GM12801 (cell line): ENCODE measurements around the gene AXIN1.

Experiments used
- TF ChIP-seq, protein P1 (sequence below): IDR thresholded peaks from one replicate; pipeline ENCODE4 v1.5.1; 2011; ENCODE audit warnings: control low read depth; ENCODE audit not compliant: insufficient read length; ENCODE audit errors: extremely low read depth

AXIN1 gene

DNA sequence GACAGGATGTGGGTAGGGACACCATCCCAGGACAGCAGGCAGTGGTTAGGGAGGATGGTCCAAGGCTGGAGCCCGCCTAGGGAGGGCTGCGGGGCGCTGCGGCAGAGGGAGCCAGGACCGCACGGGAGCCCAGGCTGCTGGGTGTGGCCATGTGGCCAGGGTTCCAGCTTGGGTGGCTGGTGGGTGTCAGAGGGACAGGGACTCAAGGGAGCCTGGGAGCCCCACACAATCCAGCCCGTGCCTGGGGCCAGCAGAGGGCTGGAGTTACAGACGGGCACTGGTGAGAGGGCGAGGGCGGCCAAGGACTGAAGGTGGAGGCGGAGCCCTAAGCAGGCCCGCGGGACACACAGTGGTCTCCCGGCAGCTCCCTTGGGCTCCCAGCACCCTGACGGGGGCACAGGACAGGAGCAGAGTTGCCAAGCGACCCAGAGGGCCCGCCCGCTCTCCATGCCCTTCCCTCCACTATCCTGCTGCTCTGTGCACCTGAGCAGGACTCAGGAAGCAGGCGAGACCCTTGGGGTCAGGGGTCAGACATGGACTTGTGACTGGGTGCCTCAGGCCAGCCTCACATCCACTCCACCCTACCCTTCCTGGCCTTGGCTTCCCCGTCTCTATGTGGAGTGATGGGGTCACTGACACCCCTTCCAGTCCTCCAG, 10.7 kb upstream of the AXIN1 start:
- TF ChIP-seq, protein P1, sequence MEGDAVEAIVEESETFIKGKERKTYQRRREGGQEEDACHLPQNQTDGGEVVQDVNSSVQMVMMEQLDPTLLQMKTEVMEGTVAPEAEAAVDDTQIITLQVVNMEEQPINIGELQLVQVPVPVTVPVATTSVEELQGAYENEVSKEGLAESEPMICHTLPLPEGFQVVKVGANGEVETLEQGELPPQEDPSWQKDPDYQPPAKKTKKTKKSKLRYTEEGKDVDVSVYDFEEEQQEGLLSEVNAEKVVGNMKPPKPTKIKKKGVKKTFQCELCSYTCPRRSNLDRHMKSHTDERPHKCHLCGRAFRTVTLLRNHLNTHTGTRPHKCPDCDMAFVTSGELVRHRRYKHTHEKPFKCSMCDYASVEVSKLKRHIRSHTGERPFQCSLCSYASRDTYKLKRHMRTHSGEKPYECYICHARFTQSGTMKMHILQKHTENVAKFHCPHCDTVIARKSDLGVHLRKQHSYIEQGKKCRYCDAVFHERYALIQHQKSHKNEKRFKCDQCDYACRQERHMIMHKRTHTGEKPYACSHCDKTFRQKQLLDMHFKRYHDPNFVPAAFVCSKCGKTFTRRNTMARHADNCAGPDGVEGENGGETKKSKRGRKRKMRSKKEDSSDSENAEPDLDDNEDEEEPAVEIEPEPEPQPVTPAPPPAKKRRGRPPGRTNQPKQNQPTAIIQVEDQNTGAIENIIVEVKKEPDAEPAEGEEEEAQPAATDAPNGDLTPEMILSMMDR = no peak

DNA sequence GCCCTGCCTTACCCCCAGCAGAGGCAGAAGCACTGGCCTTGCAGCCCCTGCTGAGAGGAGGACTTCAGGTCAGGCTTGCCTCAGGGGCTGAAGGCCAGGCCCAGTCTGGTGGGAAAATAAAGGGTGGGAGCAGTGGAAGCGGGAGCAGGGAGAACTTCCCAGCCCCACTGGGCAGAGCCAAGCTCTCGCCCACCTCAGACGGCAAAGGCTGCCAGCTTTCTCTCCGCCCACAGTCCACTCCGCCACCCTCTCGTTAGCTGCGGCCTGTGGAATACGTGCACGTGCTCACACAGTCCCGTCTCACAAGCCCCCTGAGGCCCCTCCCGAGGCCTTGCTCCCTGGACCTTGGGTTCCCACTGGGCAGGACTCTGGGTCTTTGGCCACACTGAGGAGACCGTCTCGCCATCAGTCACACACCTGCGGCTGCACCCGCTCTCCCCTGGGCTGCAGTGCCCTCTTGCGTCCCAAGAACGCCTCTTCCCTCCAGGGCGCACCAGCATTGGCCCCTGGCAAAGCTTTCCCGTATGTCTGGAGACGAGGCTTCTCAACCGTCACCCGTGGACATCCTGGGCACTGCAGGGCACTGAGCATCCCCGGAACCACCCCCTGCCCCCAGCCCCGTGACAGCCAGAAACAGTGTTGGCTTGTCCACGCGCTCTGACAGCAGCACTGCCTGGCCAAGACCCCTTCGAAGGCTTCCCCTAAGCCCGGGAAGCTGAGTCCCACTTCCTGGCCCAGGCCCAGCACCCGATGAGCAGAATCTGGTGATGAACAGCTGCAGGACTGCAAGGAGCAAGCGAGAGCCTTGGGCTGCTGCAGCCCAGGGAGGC, 9.6 kb upstream of the AXIN1 start:
- TF ChIP-seq, protein P1 = no peak

DNA sequence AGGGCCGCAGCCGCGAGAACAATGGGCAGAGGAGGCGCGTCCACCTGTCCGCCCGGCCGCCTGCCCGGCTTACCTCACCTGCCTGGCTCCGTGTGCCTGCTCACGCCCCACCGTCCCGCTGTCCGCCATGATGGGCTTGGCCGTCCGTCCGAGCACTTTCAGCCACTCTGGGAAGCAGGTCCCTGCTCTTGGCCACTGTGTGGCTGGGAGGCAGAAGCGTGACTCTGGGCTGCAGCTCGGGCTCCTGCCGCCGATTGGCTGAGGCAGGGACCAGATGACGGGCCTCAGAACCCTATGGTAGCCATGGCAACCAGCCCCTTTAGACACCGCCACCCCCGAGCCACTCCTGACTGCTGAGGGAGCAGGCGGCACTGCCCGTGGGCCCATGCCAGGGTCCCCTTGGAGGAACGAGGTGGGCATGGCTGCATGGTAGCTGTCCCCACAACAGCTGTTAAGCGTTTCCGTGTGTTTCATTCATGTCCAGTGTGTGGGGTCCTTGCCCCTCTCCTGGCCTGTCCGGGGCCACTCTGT, 8.9 kb upstream of the AXIN1 start:
- TF ChIP-seq, protein P1 = no peak

DNA sequence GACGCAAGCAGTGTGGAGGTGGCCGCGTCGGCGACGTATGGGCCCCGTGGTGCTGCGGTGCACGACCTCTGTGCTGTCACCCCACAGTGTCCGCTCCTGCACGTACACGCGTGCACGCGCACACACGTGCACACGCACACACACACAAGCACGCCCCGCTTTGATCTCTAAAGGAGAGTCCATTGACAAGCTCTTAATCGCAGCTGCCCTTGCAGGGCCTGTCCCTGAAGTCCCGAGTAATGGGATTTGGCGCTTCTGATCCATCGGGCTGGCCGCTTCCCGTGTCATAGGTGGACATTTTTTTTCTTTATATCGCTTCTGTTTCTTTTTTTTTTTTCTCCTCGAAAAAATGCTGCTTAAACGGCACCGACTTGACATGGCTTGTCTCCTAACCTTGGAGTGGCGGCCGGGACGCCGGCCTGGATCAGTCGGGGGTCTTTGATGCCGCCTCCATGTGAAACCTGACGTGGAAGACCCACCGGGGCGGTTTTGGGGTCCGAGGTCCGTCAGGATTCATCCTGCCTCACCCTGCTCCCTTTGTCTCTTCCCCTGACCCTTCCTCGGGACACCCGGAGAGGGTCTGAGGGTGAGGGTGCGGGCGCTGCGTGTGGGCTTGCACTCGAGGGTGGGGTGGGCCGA, 8.3 kb upstream of the AXIN1 start:
- TF ChIP-seq, protein P1 = no peak

DNA sequence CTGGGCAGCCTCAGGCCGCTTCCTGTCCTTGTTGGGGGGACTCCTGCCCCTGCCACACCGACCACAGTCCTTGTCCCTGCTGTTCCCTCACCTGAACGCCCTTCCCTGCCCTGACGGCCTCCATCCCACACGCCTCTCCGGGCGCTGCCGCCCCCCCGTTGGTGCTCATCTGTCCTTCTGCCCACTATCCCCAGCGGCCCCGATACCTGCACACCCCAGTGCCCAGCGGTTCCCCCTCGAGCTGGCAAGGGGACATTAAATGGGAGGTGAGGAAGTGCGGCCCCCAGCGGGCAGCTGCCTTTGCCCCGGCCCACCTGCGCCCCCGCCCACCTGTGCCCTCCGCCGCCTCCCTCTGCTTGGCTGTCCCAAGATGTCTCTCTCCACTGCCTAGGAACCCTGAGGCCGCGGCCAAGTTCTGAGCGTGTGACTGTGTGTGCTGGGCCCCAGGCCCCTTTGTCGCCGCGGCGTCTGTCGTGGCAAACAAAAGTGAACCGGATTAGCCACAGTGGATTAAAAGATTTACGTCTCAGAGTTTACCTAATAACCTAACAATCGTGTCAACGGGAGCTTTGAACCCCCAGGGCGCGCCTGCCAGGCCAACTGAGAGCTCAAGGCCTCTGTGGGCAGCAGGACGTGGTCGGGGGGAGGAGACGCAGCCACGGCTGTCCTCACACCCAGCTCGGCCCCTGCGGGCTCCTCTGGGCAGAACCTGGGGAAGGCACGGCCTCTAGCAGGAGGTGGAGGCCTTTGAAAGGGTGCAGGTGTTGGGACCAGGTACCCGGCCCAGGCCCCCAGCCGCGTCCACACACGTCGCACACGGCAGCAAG, 7.6 kb upstream of the AXIN1 start:
- TF ChIP-seq, protein P1 = no peak

DNA sequence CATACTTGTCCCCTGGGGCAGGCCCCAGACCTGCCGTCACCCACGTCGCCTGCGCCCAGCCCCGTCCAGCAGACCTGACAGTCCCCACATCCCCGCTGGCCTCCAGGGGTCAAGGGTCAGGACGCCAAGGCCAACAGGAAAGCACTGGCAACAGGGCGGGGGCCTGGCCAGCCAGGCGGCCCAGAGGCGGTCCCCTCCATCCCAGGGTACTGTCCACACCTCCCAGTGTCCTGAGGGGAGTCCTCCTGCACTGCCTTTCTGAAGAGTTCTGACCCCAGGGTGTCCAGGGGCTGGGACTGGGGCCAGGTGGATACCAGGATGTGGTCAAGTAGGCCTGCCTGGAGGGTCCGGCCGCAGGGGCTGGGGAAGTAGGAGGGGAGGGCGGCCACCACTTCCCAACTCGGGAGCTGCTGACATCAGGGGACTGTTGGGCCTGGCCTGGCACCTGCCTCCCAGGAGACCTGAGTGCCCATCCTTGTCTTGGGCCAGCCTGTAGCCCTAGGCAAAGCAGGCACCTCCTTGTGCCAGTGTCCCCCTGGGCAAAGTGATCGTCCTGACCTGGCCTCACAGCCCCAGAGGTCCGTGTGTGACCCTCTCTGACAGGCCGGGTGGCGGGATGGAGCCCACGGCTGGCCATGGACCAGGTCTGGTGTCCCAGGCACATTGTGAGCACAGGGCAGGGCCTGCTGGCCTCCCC, 6.7 kb upstream of the AXIN1 start:
- TF ChIP-seq, protein P1 = no peak
